HCT116 (cell line): Measurements from ENCODE around the gene BCDIN3D. TPM values are rescaled to one million over a fixed set of nuclear protein-coding genes. Genes with fewer than 3 reads are reported as not detected.

ENCODE experiments used
- ATAC-seq: fragments of 200-7000 bp; cut with Tn5 transposase; 2 replicates; pipeline ENCODE4 v1.9.1; 2020; ENCODE audit warnings: mild to moderate bottlenecking, moderate library complexity
- BruUV-seq: library from RNA; stranded (reverse); fragments of 400-500 nt; replicated peaks from 2 replicates; lab custom pipeline; 2021; lab: Mats Ljungman, UMichigan
- CTCF ChIA-PET: fragments of 300-600 bp; sonication (Branson Sonifier 250); formaldehyde crosslinking; loops from one replicate; lab custom pipeline; 2021; ENCODE audit warnings: antibody characterized with exemption; lab: Charles Lee
- POLR2A ChIA-PET: fragments of 300-600, 350-600 bp; sonication (Branson Sonifier 250); formaldehyde crosslinking; loops from one replicate; lab custom pipeline; 2021; ENCODE audit warnings: antibody characterized with exemption; lab: Charles Lee
- RAD21 ChIA-PET, 2 experiments: fragments of 300-600 bp; sonication (Branson Sonifier 250); formaldehyde crosslinking; loops; one replicate each; lab custom pipeline; 2023; ENCODE audit warnings: low total read pairs in 2 of 2; ENCODE audit not compliant: uncharacterized antibody in 2 of 2, unreplicated experiment in 2 of 2, low non-redundant PET in 1 of 2; lab: Charles Lee
- DNase-seq: peaks from one replicate; pipeline ENCODE4 v3.0.0-alpha.2; 2010; ENCODE audit warnings: low read depth, low spot score
- H2AFZ ChIP-seq: fragments of 200-600 bp; shearing (Covaris generic), sonication (generic); 2 replicates; pipeline ENCODE4 v1.6.1; 2017; ENCODE audit warnings: low read depth, mixed run types, mixed read lengths, antibody characterized with exemption, low read length; ENCODE audit not compliant: poor library complexity, severe bottlenecking
- H3K27ac ChIP-seq: 2 replicates; pipeline ENCODE4 v1.5.1; 2012; ENCODE audit warnings: low read depth, low read length
- H3K27me3 ChIP-seq: fragments of 200-600 bp; sonication (generic); 2 replicates; pipeline ENCODE4 v1.6.1; 2016; ENCODE audit warnings: mixed run types, low read length, mixed read lengths; ENCODE audit not compliant: insufficient read depth
- H3K36me3 ChIP-seq, 2 experiments: fragments of 200-500 bp in 1 of 2; fragments of 200-600 bp in 1 of 2; sonication (Bioruptor generic) in 1 of 2; sonication (generic) in 1 of 2; 2 replicates each; pipeline versions ENCODE4 v1.5.1 to v1.6.1; 2014 to 2016; ENCODE audit warnings: low read length in 2 of 2, inconsistent platforms in 1 of 2, mixed read lengths in 1 of 2, mixed run types in 1 of 2; ENCODE audit not compliant: insufficient read depth in 2 of 2, control insufficient read depth in 1 of 2
- H3K4me1 ChIP-seq, 2 experiments: fragments of 200-600 bp in 1 of 2; sonication (generic) in 1 of 2; 2 replicates each; pipeline versions ENCODE4 v1.5.1 to v1.6.1; 2012 to 2017; ENCODE audit warnings: low read length in 2 of 2, inconsistent platforms in 1 of 2, mild to moderate bottlenecking in 1 of 2, mixed read lengths in 1 of 2, mixed run types in 1 of 2, moderate library complexity in 1 of 2; ENCODE audit not compliant: insufficient read depth in 2 of 2, control insufficient read depth in 1 of 2
- H3K4me2 ChIP-seq: fragments of 200-600 bp; sonication (generic); 2 replicates; pipeline ENCODE4 v1.6.1; 2017; ENCODE audit warnings: mixed run types, low read length, mixed read lengths
- H3K4me3 ChIP-seq, 2 experiments: fragments of 200-600 bp in 1 of 2; sonication (generic) in 1 of 2; replicated peaks in 1 of 2; 2 replicates each; pipeline ENCODE4 v1.5.1; 2011 to 2016; ENCODE audit warnings: low read length in 2 of 2, control low read depth in 1 of 2, low read depth in 1 of 2, mild to moderate bottlenecking in 1 of 2, mixed read lengths in 1 of 2, mixed run types in 1 of 2
- H3K79me2 ChIP-seq: fragments of 200-600 bp; sonication (generic); 2 replicates; pipeline ENCODE4 v1.6.1; 2017; ENCODE audit warnings: mild to moderate bottlenecking, mixed run types, low read length, moderate library complexity, mixed read lengths; ENCODE audit not compliant: insufficient read depth
- H3K9ac ChIP-seq: fragments of 200-600 bp; sonication (generic); 2 replicates; pipeline ENCODE4 v1.6.1; 2016; ENCODE audit warnings: low read length, mixed read lengths
- H3K9me2 ChIP-seq: fragments of 200-600 bp; sonication (generic), shearing (Covaris generic); 2 replicates; pipeline ENCODE4 v1.6.1; 2017; ENCODE audit warnings: mixed run types, mild to moderate bottlenecking, moderate library complexity; ENCODE audit not compliant: insufficient read depth
- H3K9me3 ChIP-seq, 2 experiments: fragments of 200-500 bp in 1 of 2; fragments of 200-600 bp in 1 of 2; sonication (Bioruptor generic) in 1 of 2; sonication (generic) in 1 of 2; 2 replicates each; pipeline ENCODE4 v1.6.1; 2014 to 2017; ENCODE audit warnings: low read length in 2 of 2, mixed read lengths in 2 of 2, inconsistent platforms in 1 of 2, low read depth in 1 of 2, mild to moderate bottlenecking in 1 of 2, mixed run types in 1 of 2, moderate library complexity in 1 of 2; ENCODE audit not compliant: control insufficient read depth in 1 of 2, insufficient read depth in 1 of 2
- H4K20me1 ChIP-seq: fragments of 200-600 bp; sonication (generic), shearing (Covaris generic); 2 replicates; pipeline ENCODE4 v1.6.1; 2017; ENCODE audit warnings: mixed run types, mild to moderate bottlenecking, moderate library complexity; ENCODE audit not compliant: insufficient read depth
- CBX3 ChIP-seq: IDR thresholded peaks from 2 replicates; pipeline ENCODE4 v1.6.1; 2012; ENCODE audit warnings: low read depth
- EGR1 ChIP-seq: IDR thresholded peaks from 2 replicates; pipeline ENCODE4 v1.6.1; 2012; ENCODE audit warnings: low read depth
- ELF1 ChIP-seq: IDR thresholded peaks from 2 replicates; pipeline ENCODE4 v1.6.1; 2012; ENCODE audit warnings: low read depth, borderline replicate concordance
- EZH2 ChIP-seq: fragments of 200-600 bp; sonication (generic); IDR thresholded peaks from 2 replicates; pipeline ENCODE4 v1.6.1; 2017; ENCODE audit warnings: antibody characterized with exemption, mixed run types
- EZH2phosphoT487 ChIP-seq: fragments of 200-600 bp; IDR thresholded peaks from 2 replicates; pipeline ENCODE4 v1.6.1; 2018; ENCODE audit warnings: antibody characterized with exemption, borderline replicate concordance
- FOSL1 ChIP-seq: IDR thresholded peaks from 2 replicates; pipeline ENCODE4 v1.6.1; 2012; ENCODE audit warnings: low read depth
- SIN3A ChIP-seq: IDR thresholded peaks from 2 replicates; pipeline ENCODE4 v1.6.1; 2012; ENCODE audit warnings: low read depth
- SP1 ChIP-seq: IDR thresholded peaks from 2 replicates; pipeline ENCODE4 v1.6.1; 2012; ENCODE audit warnings: low read depth
- YY1 ChIP-seq: IDR thresholded peaks from 2 replicates; pipeline ENCODE4 v1.6.1; 2011; ENCODE audit warnings: low read length, low read depth, moderate library complexity, mild to moderate bottlenecking; ENCODE audit not compliant: insufficient replicate concordance; ENCODE audit errors: extremely low read depth
- ZFX ChIP-seq: fragments of 450-650 bp; IDR thresholded peaks from 2 replicates; pipeline ENCODE4 v1.6.1; 2017
- intact Hi-C: fragments of 100-400 bp; cut with micrococcal nuclease; formaldehyde crosslinking; loops from 2 replicates; pipeline ENCODE4 v1.10.0; 2022
- total RNA-seq: library from RNA; stranded (reverse); gene quantifications from one replicate; pipeline ENCODE4 v1.2.1, GENCODE V29; 2021; ENCODE audit not compliant: unreplicated experiment
- TF ChIP-seq, protein P1 (sequence below): IDR thresholded peaks from 2 replicates; pipeline ENCODE4 v1.6.1; 2012
- TF ChIP-seq, protein P2 (sequence below), 3 experiments: fragments of 200-600 bp in 1 of 3; sonication (generic) in 1 of 3; IDR thresholded peaks in 2 of 3; conservative IDR thresholded peaks in 1 of 3; 2 replicates each; pipeline ENCODE4 v1.5.1; 2012 to 2017; ENCODE audit warnings: low read depth in 2 of 3, low read length in 2 of 3, antibody characterized with exemption in 1 of 3, borderline replicate concordance in 1 of 3, control low read depth in 1 of 3, mild to moderate bottlenecking in 1 of 3, mixed read lengths in 1 of 3, mixed run types in 1 of 3, moderate library complexity in 1 of 3; ENCODE audit not compliant: insufficient read depth in 1 of 3
- TF ChIP-seq, protein P3 (sequence below): IDR thresholded peaks from 2 replicates; pipeline ENCODE4 v1.6.1; 2012

BCDIN3D gene
- total RNA-seq, 1 experiment from 2014 or later = 5.7 TPM

DNA sequence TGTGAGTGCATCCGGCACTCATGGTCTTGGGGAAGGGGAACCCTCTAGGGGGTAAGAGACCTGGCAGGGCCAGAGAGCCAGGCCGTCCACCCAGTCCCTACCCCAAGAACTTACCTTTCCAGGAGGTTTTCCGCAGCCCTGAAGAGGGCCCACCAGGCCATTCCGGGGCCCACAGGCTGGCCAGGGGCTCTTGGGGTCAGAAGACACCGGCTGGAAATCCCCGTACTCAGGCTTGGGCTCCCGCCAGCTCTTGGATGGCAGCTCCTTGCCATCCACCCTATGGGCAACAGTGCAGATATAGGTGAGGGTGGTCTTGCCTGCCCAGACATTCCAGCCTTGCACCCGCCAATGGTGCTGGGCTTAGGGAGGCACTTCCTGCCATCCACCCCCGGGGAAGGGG is 49.3 kb downstream of the BCDIN3D start:
- intact Hi-C loops = no loop called here
- Histone ChIP-seq H2AFZ (no peak overlapping the region), H3K9me3 (no peaks in the 10 kb centered on the region), H3K79me2 (no peaks in the 10 kb centered on the region), H3K36me3 (no peaks in the 10 kb centered on the region; a peak in 1 of 4 replicates), H4K20me1 (no peaks in the 10 kb centered on the region), H3K27ac (no peak overlapping the region), H3K4me3 (no peak overlapping the region), H3K27me3 (no peaks in the 10 kb centered on the region), H3K9ac (no peak overlapping the region), H3K4me1 (no peaks in the 10 kb centered on the region), H3K9me2 (no peaks in the 10 kb centered on the region), H3K4me2 (no peak overlapping the region)
- no TSS peak for BruUV-seq
- TF ChIP-seq EGR1 (no peak), EZH2 (no peak), FOSL1 (no peak), YY1 (no peak), ZFX (no peak), EZH2phosphoT487 (no peak), SP1 (no peak), SIN3A (no peak), CBX3 (no peak), ELF1 (no peak)
- TF ChIP-seq, protein P1, sequence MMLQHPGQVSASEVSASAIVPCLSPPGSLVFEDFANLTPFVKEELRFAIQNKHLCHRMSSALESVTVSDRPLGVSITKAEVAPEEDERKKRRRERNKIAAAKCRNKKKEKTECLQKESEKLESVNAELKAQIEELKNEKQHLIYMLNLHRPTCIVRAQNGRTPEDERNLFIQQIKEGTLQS = no peak
- TF ChIP-seq, protein P2, sequence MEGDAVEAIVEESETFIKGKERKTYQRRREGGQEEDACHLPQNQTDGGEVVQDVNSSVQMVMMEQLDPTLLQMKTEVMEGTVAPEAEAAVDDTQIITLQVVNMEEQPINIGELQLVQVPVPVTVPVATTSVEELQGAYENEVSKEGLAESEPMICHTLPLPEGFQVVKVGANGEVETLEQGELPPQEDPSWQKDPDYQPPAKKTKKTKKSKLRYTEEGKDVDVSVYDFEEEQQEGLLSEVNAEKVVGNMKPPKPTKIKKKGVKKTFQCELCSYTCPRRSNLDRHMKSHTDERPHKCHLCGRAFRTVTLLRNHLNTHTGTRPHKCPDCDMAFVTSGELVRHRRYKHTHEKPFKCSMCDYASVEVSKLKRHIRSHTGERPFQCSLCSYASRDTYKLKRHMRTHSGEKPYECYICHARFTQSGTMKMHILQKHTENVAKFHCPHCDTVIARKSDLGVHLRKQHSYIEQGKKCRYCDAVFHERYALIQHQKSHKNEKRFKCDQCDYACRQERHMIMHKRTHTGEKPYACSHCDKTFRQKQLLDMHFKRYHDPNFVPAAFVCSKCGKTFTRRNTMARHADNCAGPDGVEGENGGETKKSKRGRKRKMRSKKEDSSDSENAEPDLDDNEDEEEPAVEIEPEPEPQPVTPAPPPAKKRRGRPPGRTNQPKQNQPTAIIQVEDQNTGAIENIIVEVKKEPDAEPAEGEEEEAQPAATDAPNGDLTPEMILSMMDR (IDR thresholded peaks at IDR 0.05 in 2 of 3, conservative IDR thresholded peaks at IDR 0.05 in 1 of 3; ENCODE audit: borderline replicate concordance in 1 of 3, insufficient read depth in 1 of 3, low read depth in 2 of 3, low read length in 2 of 3) = no peak
- TF ChIP-seq, protein P3, sequence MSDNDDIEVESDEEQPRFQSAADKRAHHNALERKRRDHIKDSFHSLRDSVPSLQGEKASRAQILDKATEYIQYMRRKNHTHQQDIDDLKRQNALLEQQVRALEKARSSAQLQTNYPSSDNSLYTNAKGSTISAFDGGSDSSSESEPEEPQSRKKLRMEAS = no peak
- DNase-seq (no peak), ATAC-seq (no peak)
- RAD21 ChIA-PET = no interaction called here
- CTCF ChIA-PET = no interaction called here
- POLR2A ChIA-PET = no interaction called here
